ENCODE measurements around the gene COLEC11.

COLEC11 gene

GRCh38 chr2:3585261-3586109 is 9.4 kb upstream of the COLEC11 start:
- TF ChIP-seq CTCF (IDR thresholded peaks at IDR 0.05; ENCODE audit: low read length, missing control alignments): no peak
- H3K4me3 ChIP-seq (replicated peaks; ENCODE audit: low read depth, low read length): peak overlapping the region; percentile 35
- peak; percentile 93 for DNase-seq (ENCODE audit: low read depth)

DNA sequence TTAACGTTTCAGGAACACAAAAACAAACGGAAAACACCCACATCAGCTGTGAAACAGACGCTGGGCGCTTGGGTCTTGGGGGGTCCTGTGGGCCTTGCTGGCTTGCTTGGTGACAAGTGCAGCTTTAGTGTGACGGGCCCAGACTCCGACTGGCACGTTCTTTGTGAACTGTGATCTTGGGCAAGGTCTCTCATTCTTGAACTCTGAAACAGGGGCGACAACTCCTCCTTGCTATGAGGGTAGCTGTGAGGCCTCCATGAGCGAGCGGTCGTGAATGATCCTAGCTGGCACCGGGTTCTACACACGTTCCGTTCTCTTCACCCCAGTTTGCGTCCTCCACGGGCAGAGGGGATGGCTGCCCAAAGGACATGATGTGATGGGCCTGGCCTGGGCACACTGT is 8.7 kb upstream of the COLEC11 start:
- no peak overlapping the region for H3K4me3 ChIP-seq (replicated peaks; ENCODE audit: low read depth, low read length)
- no peak for TF ChIP-seq CTCF (IDR thresholded peaks at IDR 0.05; ENCODE audit: low read length, missing control alignments)
- DNase-seq (ENCODE audit: low read depth): no peak

DNA sequence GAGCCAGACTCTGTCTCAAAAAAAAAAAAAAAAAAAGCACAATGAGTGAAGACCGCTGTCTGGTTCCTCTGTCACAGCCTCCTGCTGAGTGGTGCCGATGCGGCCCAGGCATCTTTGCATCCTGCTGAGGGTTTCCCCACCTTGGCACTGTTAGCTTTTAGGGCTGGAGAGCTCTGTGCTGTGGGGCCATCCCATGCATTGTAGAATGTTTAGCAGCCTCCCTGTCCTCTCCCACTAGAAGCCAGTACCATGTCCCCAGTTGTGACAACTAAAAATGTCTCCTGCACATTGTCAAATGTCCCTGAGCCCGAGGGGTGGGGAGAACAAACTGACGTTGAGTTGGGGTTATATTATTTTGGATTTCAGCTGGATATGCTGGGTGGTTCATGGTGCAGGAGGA is 7.9 kb upstream of the COLEC11 start:
- DNase-seq (ENCODE audit: low read depth): no peak
- no peak overlapping the region for H3K4me3 ChIP-seq (replicated peaks; ENCODE audit: low read depth, low read length)
- no peak for TF ChIP-seq CTCF (IDR thresholded peaks at IDR 0.05; ENCODE audit: low read length, missing control alignments)

- no peak for TF ChIP-seq CTCF (IDR thresholded peaks at IDR 0.05; ENCODE audit: low read length, missing control alignments)
- DNase-seq (ENCODE audit: low read depth): peak; percentile 60
- no peak overlapping the region for H3K4me3 ChIP-seq (replicated peaks; ENCODE audit: low read depth, low read length)
Observed at GRCh38 chr2:3587432-3587831, 7.5 kb upstream of the COLEC11 start.

DNA sequence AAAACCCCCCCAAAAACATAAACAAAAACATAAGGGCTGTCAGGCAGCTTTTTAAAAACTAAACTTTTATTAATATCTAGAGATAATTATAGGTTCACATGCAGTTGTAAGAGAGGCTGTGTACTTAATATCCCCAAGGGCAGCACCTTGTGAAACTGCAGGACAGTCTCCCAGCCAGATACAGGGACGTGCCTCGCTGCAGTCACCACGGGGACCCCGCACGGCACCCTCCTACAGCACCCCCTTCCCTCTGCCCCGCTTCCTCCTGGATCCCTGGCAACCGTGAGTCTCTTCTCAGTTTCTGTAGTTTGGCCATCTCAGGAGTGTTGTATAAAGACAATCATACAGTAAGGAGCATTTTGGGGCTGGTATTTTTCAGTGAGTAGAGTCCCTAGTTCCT is 6.8 kb upstream of the COLEC11 start:
- DNase-seq (ENCODE audit: low read depth): no peak
- TF ChIP-seq CTCF (IDR thresholded peaks at IDR 0.05; ENCODE audit: low read length, missing control alignments): no peak
- H3K4me3 ChIP-seq (replicated peaks; ENCODE audit: low read depth, low read length): no peak overlapping the region

DNA sequence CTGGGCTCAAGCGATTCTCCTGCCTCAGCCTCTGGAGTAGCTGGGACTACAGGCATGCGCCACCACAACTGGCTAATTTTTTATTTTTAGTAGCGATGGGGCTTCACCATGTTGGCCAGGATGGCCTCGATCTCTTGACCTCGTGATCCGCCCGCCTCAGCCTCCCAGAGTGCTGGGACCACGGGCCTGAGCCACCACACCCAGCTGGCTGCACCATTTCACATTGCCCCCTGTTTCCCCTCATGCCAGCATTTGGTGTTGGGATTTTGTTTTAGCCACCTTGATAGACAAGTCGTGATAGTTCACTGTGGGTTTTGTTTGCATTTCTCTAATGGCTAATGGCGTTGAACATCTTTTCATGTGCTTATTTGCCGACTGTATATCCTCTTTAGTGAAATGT is 5.8 kb upstream of the COLEC11 start:
- DNase-seq (ENCODE audit: low read depth): no peak
- no peak for TF ChIP-seq CTCF (IDR thresholded peaks at IDR 0.05; ENCODE audit: low read length, missing control alignments)
- no peak overlapping the region for H3K4me3 ChIP-seq (replicated peaks; ENCODE audit: low read depth, low read length)

GRCh38 chr2:3595404-3595803 is 492 bp downstream of the COLEC11 start:
- H3K4me3 ChIP-seq (replicated peaks; ENCODE audit: low read depth, low read length): peak overlapping the region; percentile 42
- TF ChIP-seq CTCF (IDR thresholded peaks at IDR 0.05; ENCODE audit: low read length, missing control alignments): no peak
- DNase-seq (ENCODE audit: low read depth): no peak
